HG03280 (cell line): ENCODE results near the gene CSTF1.
A peak's percentile ranks its signal among the peaks of the same experiment; 100 is the strongest.

Experiments used
- ATAC-seq: cut with Tn5 transposase; IDR thresholded peaks from one replicate; pipeline ENCODE4 v1.9.1; 2021; ENCODE audit warnings: mild to moderate bottlenecking, moderate library complexity; ENCODE audit not compliant: unreplicated experiment

The CSTF1 gene

GRCh38 chr20:56392132-56392880, at the start of gene CSTF1, which contains the start of gene AURKA:
Gene CSTF1, plus strand, starts transcription at chr20:56392645. Its CDS starts 2,908 bp downstream, at chr20:56395553.
Gene AURKA, minus strand, starts transcription at chr20:56392215. Its CDS starts 4,018 bp downstream, at chr20:56388197.
- ATAC-seq: peak; percentile 89

GRCh38 chr20:56342783-56343182, 49.7 kb upstream of the CSTF1 start:
- ATAC-seq: no peak

GRCh38 chr20:56343861-56344381, 48.5 kb upstream of the CSTF1 start:
- no peak for ATAC-seq

GRCh38 chr20:56345911-56346310, 46.5 kb upstream of the CSTF1 start:
- no peak for ATAC-seq

GRCh38 chr20:56347628-56348304, 44.7 kb upstream of the CSTF1 start:
- ATAC-seq: no peak

GRCh38 chr20:56348305-56348693, 44.1 kb upstream of the CSTF1 start:
- ATAC-seq: no peak

- ATAC-seq: no peak
These were observed 43.7 kb upstream of the CSTF1 start for GRCh38 chr20:56348746-56349145.

GRCh38 chr20:56350842-56351241, 41.6 kb upstream of the CSTF1 start:
- ATAC-seq: no peak

- no peak for ATAC-seq
These were observed 39.9 kb upstream of the CSTF1 start for GRCh38 chr20:56352345-56353055.

GRCh38 chr20:56353356-56353755, 39.1 kb upstream of the CSTF1 start:
- ATAC-seq: no peak

- ATAC-seq: no peak
These were observed 34.4 kb upstream of the CSTF1 start for GRCh38 chr20:56358070-56358469.

GRCh38 chr20:56358600-56359211, 33.7 kb upstream of the CSTF1 start, which contains the start of gene FAM210B:
Gene FAM210B, plus strand, starts transcription at chr20:56358974. Its CDS starts 32 bp downstream, at chr20:56359006.
- ATAC-seq: peak; percentile 96

- peak; percentile 17 for ATAC-seq
These were observed 33.0 kb upstream of the CSTF1 start for GRCh38 chr20:56359212-56360132.

GRCh38 chr20:56360133-56360907, 32.1 kb upstream of the CSTF1 start:
- ATAC-seq: no peak

GRCh38 chr20:56360908-56361205, 31.6 kb upstream of the CSTF1 start:
- no peak for ATAC-seq

- ATAC-seq: no peak
These were observed 30.5 kb upstream of the CSTF1 start for GRCh38 chr20:56361900-56362299.

GRCh38 chr20:56362833-56363413, 29.5 kb upstream of the CSTF1 start:
- ATAC-seq: no peak

GRCh38 chr20:56363491-56363890, 29.0 kb upstream of the CSTF1 start:
- ATAC-seq: no peak
